Smooth muscle cell (in vitro differentiated cells): ENCODE results near the gene NUMB. TPM values are rescaled to one million over a fixed set of nuclear protein-coding genes. Genes with fewer than 3 reads are reported as not detected.
A peak's percentile ranks its signal among the peaks of the same experiment; 100 is the strongest.
"Not testable (repeated sequence)": the region's sequence is repeated elsewhere in the genome, so short reads cannot be mapped to it uniquely, and the experiment has no call there.

Experiments
- DNase-seq: peaks from one replicate; lab custom pipeline; 2025; ENCODE audit not compliant: unreplicated experiment; lab: John Stamatoyannopoulos, UW
- H2AFZ ChIP-seq: fragments of 200-600 bp; sonication (generic); 2 replicates; pipeline ENCODE4 v1.6.0; 2016; ENCODE audit warnings: antibody characterized with exemption, low read depth, mild to moderate bottlenecking
- H3F3A ChIP-seq: fragments of 200-600 bp; sonication (generic); 2 replicates; pipeline ENCODE4 v1.6.0; 2017; ENCODE audit warnings: antibody characterized with exemption, low read depth
- H3K27ac ChIP-seq: fragments of 200-600 bp; sonication (generic); 2 replicates; pipeline ENCODE4 v1.5.1; 2016; ENCODE audit warnings: low read depth, mild to moderate bottlenecking
- H3K27me3 ChIP-seq: fragments of 200-600 bp; sonication (generic); 2 replicates; pipeline ENCODE4 v1.6.1; 2016; ENCODE audit warnings: low read depth, mild to moderate bottlenecking
- H3K36me3 ChIP-seq: fragments of 200-600 bp; sonication (generic); 2 replicates; pipeline ENCODE4 v1.5.1; 2016; ENCODE audit warnings: low read depth
- H3K4me1 ChIP-seq: fragments of 200-600 bp; sonication (generic); 2 replicates; pipeline ENCODE4 v1.5.1; 2016; ENCODE audit warnings: low read depth
- H3K4me2 ChIP-seq: fragments of 200-600 bp; sonication (generic); 2 replicates; pipeline ENCODE4 v1.6.0; 2016; ENCODE audit warnings: mild to moderate bottlenecking
- H3K4me3 ChIP-seq: fragments of 200-600 bp; sonication (generic); 2 replicates; pipeline ENCODE4 v1.5.1; 2016; ENCODE audit warnings: mild to moderate bottlenecking
- H3K79me2 ChIP-seq: fragments of 200-600 bp; sonication (generic); 2 replicates; pipeline ENCODE4 v1.6.0; 2016; ENCODE audit warnings: low read depth, mild to moderate bottlenecking
- H3K9ac ChIP-seq: fragments of 200-600 bp; sonication (generic); 2 replicates; pipeline ENCODE4 v1.6.0; 2016; ENCODE audit warnings: low read depth
- H3K9me3 ChIP-seq: fragments of 200-600 bp; sonication (generic); replicated peaks from 2 replicates; pipeline ENCODE4 v1.5.1; 2016; ENCODE audit warnings: low read depth
- H4K20me1 ChIP-seq: fragments of 200-600 bp; sonication (generic); 2 replicates; pipeline ENCODE4 v1.6.0; 2016; ENCODE audit warnings: low read depth
- CTCF ChIP-seq: fragments of 200-600 bp; sonication (generic); IDR thresholded peaks from 2 replicates; pipeline ENCODE4 v1.5.1; 2017; ENCODE audit warnings: borderline replicate concordance, mild to moderate bottlenecking, antibody characterized with exemption; ENCODE audit not compliant: insufficient read depth, poor library complexity, severe bottlenecking
- WGBS: methylation state at CpG from one replicate; pipeline ENCODE4 v1.1.7; 2016; ENCODE audit warnings: low lambda C conversion rate; 5-methylcytosine and 5-hydroxymethylcytosine counted together
- polyA plus RNA-seq: library from polyadenylated mRNA; unstranded; fragments of >200 nt; fragmentation: Nextera tagmentation; extraction: Ambion mirVana; gene quantifications from 2 replicates; pipeline ENCODE4 v1.2.1, GENCODE V29; 2016
- total RNA-seq: library from RNA; depleted of rRNA; stranded (reverse); fragments of >200 nt; gene quantifications from 2 replicates; pipeline ENCODE4 v1.2.3, GENCODE V29; 2014

NUMB gene
- total and polyA plus RNA-seq, 2 experiments from 2014 or later, result 34.5 to 57.4 TPM

GRCh38 chr14:73427516-73428264, 30.7 kb downstream of the NUMB start:
- H3K9ac ChIP-seq, result no peak overlapping the region
- peak overlapping the region; percentile 55 for H3K27ac ChIP-seq
- H3K4me2 ChIP-seq, result peak overlapping the region; percentile 7
- 78% methylated on average over 4 of the region's 4 CpGs for WGBS
- H3K79me2 ChIP-seq, result peaks cover 96% of the 10 kb centered on the region
- H3K9me3 ChIP-seq, result no peaks in the 10 kb centered on the region
- TF ChIP-seq CTCF, result no peak
- H4K20me1 ChIP-seq, result peaks cover 100% of the 10 kb centered on the region
- no peaks in the 10 kb centered on the region for H3K27me3 ChIP-seq
- peaks cover 21% of the 10 kb centered on the region for H3F3A ChIP-seq
- no peak for DNase-seq
- no peaks in the 10 kb centered on the region for H3K36me3 ChIP-seq
- H3K4me3 ChIP-seq, result no peak overlapping the region
- no peak overlapping the region for H2AFZ ChIP-seq
- no peaks in the 10 kb centered on the region for H3K4me1 ChIP-seq

- no peak overlapping the region for H2AFZ ChIP-seq
- no peak for TF ChIP-seq CTCF
- H3K36me3 ChIP-seq, result no peaks in the 10 kb centered on the region
- no peak overlapping the region for H3K4me3 ChIP-seq
- no peak overlapping the region for H3K9ac ChIP-seq
- H3F3A ChIP-seq, result peaks cover 21% of the 10 kb centered on the region
- H3K27ac ChIP-seq, result peak overlapping the region; percentile 55
- no peak for DNase-seq
- H4K20me1 ChIP-seq, result peaks cover 100% of the 10 kb centered on the region
- peak overlapping the region; percentile 7 for H3K4me2 ChIP-seq
- peaks cover 96% of the 10 kb centered on the region for H3K79me2 ChIP-seq
- H3K4me1 ChIP-seq, result no peaks in the 10 kb centered on the region
- H3K9me3 ChIP-seq, result no peaks in the 10 kb centered on the region
- H3K27me3 ChIP-seq, result no peaks in the 10 kb centered on the region
- 43% methylated on average over 5 of the region's 5 CpGs for WGBS
Observed at GRCh38 chr14:73426877-73427276, 31.5 kb downstream of the NUMB start.

- no peaks in the 10 kb centered on the region for H3K27me3 ChIP-seq
- no peak overlapping the region for H3K4me3 ChIP-seq
- peaks cover 3% of the 10 kb centered on the region for H3K36me3 ChIP-seq
- H3K79me2 ChIP-seq, result peaks cover 96% of the 10 kb centered on the region
- WGBS, result 85% methylated on average over 3 of the region's 3 CpGs
- no peak overlapping the region for H3K4me2 ChIP-seq
- H3K4me1 ChIP-seq, result no peaks in the 10 kb centered on the region
- no peak overlapping the region for H3K27ac ChIP-seq
- peaks cover 21% of the 10 kb centered on the region for H3F3A ChIP-seq
- H3K9me3 ChIP-seq, result no peaks in the 10 kb centered on the region
- no peak for TF ChIP-seq CTCF
- H2AFZ ChIP-seq, result no peak overlapping the region
- peaks cover 100% of the 10 kb centered on the region for H4K20me1 ChIP-seq
- no peak overlapping the region for H3K9ac ChIP-seq
- DNase-seq, result no peak
Observed at GRCh38 chr14:73424453-73424852, 33.9 kb downstream of the NUMB start.

- H4K20me1 ChIP-seq, result peaks cover 100% of the 10 kb centered on the region
- peaks cover 96% of the 10 kb centered on the region for H3K79me2 ChIP-seq
- not testable (repeated sequence) for H2AFZ ChIP-seq, H3K4me1 ChIP-seq, H3K4me3 ChIP-seq, H3K36me3 ChIP-seq, DNase-seq, H3K27me3 ChIP-seq, H3K4me2 ChIP-seq, H3K27ac ChIP-seq, H3K9ac ChIP-seq, H3K9me3 ChIP-seq
- whole genome bisulfite sequencing, result 98% methylated on average over 6 of the region's 6 CpGs
- peaks cover 16% of the 10 kb centered on the region for H3F3A ChIP-seq
Observed at GRCh38 chr14:73423092-73423491, 35.3 kb downstream of the NUMB start.
